SK-N-SH (cell line): ENCODE data around the gene ST7. TPM values are rescaled to one million over a fixed set of nuclear protein-coding genes. Genes with fewer than 3 reads are reported as not detected.

Source experiments
- CTCF ChIA-PET: fragments of 300-600, 350-600 bp; formaldehyde crosslinking; extraction: SDS; loops from one replicate; lab custom pipeline; 2021; lab: Yijun Ruan, JAX
- POLR2A ChIA-PET: fragments of 350-600 bp; sonication (Branson Sonifier 250); formaldehyde crosslinking; extraction: SDS; loops from one replicate; lab custom pipeline; 2020; ENCODE audit warnings: antibody characterized with exemption, inconsistent platforms; lab: Yijun Ruan, JAX
- DNase-seq: peaks from one replicate; pipeline ENCODE4 v3.0.0; 2012
- H2AFZ ChIP-seq: fragments of 200-600 bp; sonication (generic); 2 replicates; pipeline ENCODE4 v1.8.1; 2016; ENCODE audit warnings: antibody characterized with exemption, mild to moderate bottlenecking, low read depth
- H3F3A ChIP-seq: fragments of 200-600 bp; sonication (generic); replicated peaks from 2 replicates; pipeline ENCODE3; 2016; ENCODE audit warnings: antibody characterized with exemption, mild to moderate bottlenecking; ENCODE audit not compliant: insufficient read depth
- H3K27ac ChIP-seq, 2 experiments: fragments of 200-500 bp in 1 of 2; fragments of 200-600 bp in 1 of 2; sonication (Bioruptor generic) in 1 of 2; sonication (generic), shearing (Covaris generic) in 1 of 2; 2 replicates each; pipeline versions ENCODE4 v1.5.1 to v1.6.1; 2014 to 2016; ENCODE audit warnings: low read depth in 2 of 2, inconsistent platforms in 1 of 2, low read length in 1 of 2, mild to moderate bottlenecking in 1 of 2, mixed read lengths in 1 of 2
- H3K27me3 ChIP-seq: fragments of 200-600 bp; sonication (generic), shearing (Covaris generic); 2 replicates; pipeline ENCODE4 v1.6.1; 2016; ENCODE audit warnings: mixed run types; ENCODE audit not compliant: insufficient read depth
- H3K36me3 ChIP-seq, 2 experiments: fragments of 200-500 bp in 1 of 2; fragments of 200-600 bp in 1 of 2; sonication (Bioruptor generic) in 1 of 2; sonication (generic) in 1 of 2; replicated peaks in 1 of 2; 2 replicates each; pipeline versions ENCODE3 to v1.5.1; 2014 to 2016; ENCODE audit warnings: low read length in 1 of 2, mild to moderate bottlenecking in 1 of 2; ENCODE audit not compliant: insufficient read depth in 2 of 2, control insufficient read depth in 1 of 2
- H3K4me1 ChIP-seq, 2 experiments: fragments of 200-500 bp in 1 of 2; fragments of 200-600 bp in 1 of 2; sonication (Bioruptor generic) in 1 of 2; sonication (generic), shearing (Covaris generic) in 1 of 2; 2 replicates each; pipeline versions ENCODE4 v1.5.1 to v1.6.1; 2014 to 2016; ENCODE audit warnings: low read depth in 1 of 2, low read length in 1 of 2, mixed run types in 1 of 2; ENCODE audit not compliant: insufficient read depth in 2 of 2, control insufficient read depth in 1 of 2
- H3K4me2 ChIP-seq: fragments of 200-600 bp; sonication (generic), shearing (Covaris generic); 2 replicates; pipeline ENCODE4 v1.6.1; 2017; ENCODE audit warnings: mixed run types
- H3K4me3 ChIP-seq, 2 experiments: fragments of 200-500 bp in 1 of 2; fragments of 200-600 bp in 1 of 2; sonication (Bioruptor generic) in 1 of 2; sonication (generic), shearing (Covaris generic) in 1 of 2; 2 replicates each; pipeline versions ENCODE4 v1.5.1 to v1.8.1; 2014 to 2016; ENCODE audit warnings: low read depth in 2 of 2, inconsistent platforms in 1 of 2, low read length in 1 of 2, mild to moderate bottlenecking in 1 of 2, mixed read lengths in 1 of 2, moderate library complexity in 1 of 2
- H3K79me2 ChIP-seq: fragments of 200-600 bp; sonication (generic); 2 replicates; pipeline ENCODE4 v1.8.1; 2017; ENCODE audit warnings: mild to moderate bottlenecking; ENCODE audit not compliant: insufficient read depth
- H3K9ac ChIP-seq: fragments of 200-600 bp; sonication (generic); 2 replicates; pipeline ENCODE4 v1.6.1; 2017; ENCODE audit warnings: mixed run types
- H3K9me2 ChIP-seq: fragments of 200-600 bp; sonication (generic); 2 replicates; pipeline ENCODE4 v1.6.1; 2017; ENCODE audit warnings: mixed run types
- H3K9me3 ChIP-seq: fragments of 200-600 bp; sonication (generic); 2 replicates; pipeline ENCODE4 v1.6.1; 2017; ENCODE audit warnings: mixed run types, mild to moderate bottlenecking, moderate library complexity
- H4K20me1 ChIP-seq: fragments of 200-600 bp; sonication (generic); 2 replicates; pipeline ENCODE4 v1.6.1; 2017; ENCODE audit warnings: mild to moderate bottlenecking, mixed run types; ENCODE audit not compliant: insufficient read depth
- CHD2 ChIP-seq: fragments of 150-350 bp; IDR thresholded peaks from 2 replicates; pipeline ENCODE4 v1.6.1; 2018; ENCODE audit warnings: low read length; ENCODE audit not compliant: partially characterized antibody
- CTCF ChIP-seq: fragments of 200-600 bp; sonication (generic); IDR thresholded peaks from 2 replicates; pipeline ENCODE4 v1.6.1; 2017; ENCODE audit warnings: antibody characterized with exemption, mild to moderate bottlenecking, moderate library complexity
- ELF1 ChIP-seq: IDR thresholded peaks from 2 replicates; pipeline ENCODE4 v1.4.0; 2012
- EP300 ChIP-seq, 2 experiments: IDR thresholded peaks; 2 replicates each; pipeline versions ENCODE4 v1.4.0 to v1.6.1; 2012; ENCODE audit warnings: borderline replicate concordance in 1 of 2, low read depth in 1 of 2, low read length in 1 of 2
- GABPA ChIP-seq: IDR thresholded peaks from 2 replicates; pipeline ENCODE4 v1.4.0; 2012; ENCODE audit warnings: low read depth, mild to moderate bottlenecking
- GATA2 ChIP-seq: sonication (generic); formaldehyde crosslinking; IDR thresholded peaks from 2 replicates; pipeline ENCODE4 v1.5.0; 2020; ENCODE audit warnings: mild to moderate bottlenecking, missing genetic modification reagents
- RAD21 ChIP-seq: IDR thresholded peaks from 2 replicates; pipeline ENCODE4 v1.6.1; 2012; ENCODE audit warnings: mild to moderate bottlenecking, low read length
- REST ChIP-seq: IDR thresholded peaks from 2 replicates; pipeline ENCODE4 v1.6.1; 2012; ENCODE audit warnings: mild to moderate bottlenecking, low read depth, low read length, moderate library complexity
- RFX5 ChIP-seq: IDR thresholded peaks from 2 replicates; pipeline ENCODE4 v1.6.1; 2012; ENCODE audit warnings: mild to moderate bottlenecking, improper control_type of control experiment, low read length
- RXRA ChIP-seq: IDR thresholded peaks from 2 replicates; pipeline ENCODE4 v1.4.0; 2012; ENCODE audit warnings: low read depth, mild to moderate bottlenecking, borderline replicate concordance
- USF2 ChIP-seq: fragments of 150-350 bp; IDR thresholded peaks from 2 replicates; pipeline ENCODE4 v1.6.1; 2017; ENCODE audit warnings: antibody characterized with exemption, low read length, low read depth, borderline replicate concordance
- ZBTB33 ChIP-seq: IDR thresholded peaks from 2 replicates; pipeline ENCODE4 v1.4.0; 2012; ENCODE audit warnings: low read depth, borderline replicate concordance
- WGBS: methylation state at CpG from one replicate; pipeline ENCODE4 v1.1.6; 2017; ENCODE audit warnings: low lambda C conversion rate; 5-methylcytosine and 5-hydroxymethylcytosine counted together
- polyA plus RNA-seq, 3 experiments: library from polyadenylated mRNA; depleted of rRNA; stranded (reverse); fragments of >200 nt; gene quantifications; 2 replicates each; pipeline ENCODE4 v1.2.3, GENCODE V29; 2012

The ST7 gene
- polyA plus RNA-seq, 1 of the 3 experiments (the other 2 are of a cell fraction): 23.5 TPM

GRCh38 chr7:117111535-117111934 lies 158.2 kb downstream of the ST7 start:
- POLR2A ChIA-PET: interaction anchor here (1.4 kb wide), 1 partner anchor 91 kb away, joined by 3 read pairs; no protein-coding TSS in a partner anchor

GRCh38 chr7:117112640-117113039 lies 159.3 kb downstream of the ST7 start:
- Histone ChIP-seq H3K27ac (no peak overlapping the region), H2AFZ (no peak overlapping the region), H3K27me3 (no peaks in the 10 kb centered on the region), H3K9ac (no peak overlapping the region), H3K9me2 (no peaks in the 10 kb centered on the region), H3K36me3 (no peaks in the 10 kb centered on the region), H3F3A (no peaks in the 10 kb centered on the region), H4K20me1 (no peaks in the 10 kb centered on the region), H3K9me3 (no peaks in the 10 kb centered on the region), H3K4me1 (peaks cover 5 to 24% of the 10 kb centered on the region in 2 experiments; a peak in 3 of 4 replicates), H3K79me2 (peaks cover 6% of the 10 kb centered on the region; the same call in 1 of the 2 replicates), H3K4me2 (no peak overlapping the region), H3K4me3 (no peak overlapping the region)
- DNase-seq: no peak
- 90% methylated on average over 4 of the region's 4 CpGs for WGBS
- ChIA-PET CTCF (interaction anchor here (0.9 to 1.6 kb wide), 3 partner anchors 12 to 127 kb away, joined by 4 to 8 read pairs (median 5); no protein-coding TSS in a partner anchor), POLR2A (no interaction called here)
- no peak for TF ChIP-seq CHD2

More at GRCh38 chr7:117111535-117111934, 158.2 kb downstream of the ST7 start:
- Histone ChIP-seq H4K20me1 (no peaks in the 10 kb centered on the region), H2AFZ (no peak overlapping the region), H3F3A (no peaks in the 10 kb centered on the region), H3K4me2 (no peak overlapping the region), H3K79me2 (peaks cover 6% of the 10 kb centered on the region; the same call in 1 of the 2 replicates), H3K27ac (peak overlapping the region in 1 of 2 experiments; percentile 94; a peak in 2 of 4 replicates), H3K9ac (no peak overlapping the region), H3K27me3 (no peaks in the 10 kb centered on the region), H3K4me1 (peaks cover 5 to 24% of the 10 kb centered on the region in 2 experiments; a peak in 3 of 4 replicates), H3K9me2 (no peaks in the 10 kb centered on the region)
- CTCF ChIA-PET: interaction anchor here (1.0 to 3.3 kb wide), 9 partner anchors 12 to 182 kb away, joined by 3 to 25 read pairs (median 6); no protein-coding TSS in a partner anchor
- no peak for DNase-seq
- WGBS: 96% methylated on average over 1 of the region's 1 CpG
- TF ChIP-seq RAD21 (no peak), GATA2 (peak; percentile 33; the same call in 1 of the 2 replicates)
- TF ChIP-seq, all 33 proteins: peak for 1
- H3K9me3 ChIP-seq: no peaks in the 10 kb centered on the region
- H3K36me3 ChIP-seq: peaks cover 0 to 3% of the 10 kb centered on the region in 2 experiments
- no peak overlapping the region for H3K4me3 ChIP-seq

GRCh38 chr7:117113871-117114270 lies 160.6 kb downstream of the ST7 start:
- CTCF ChIA-PET: interaction anchor here (0.9 to 14.9 kb wide), 5 partner anchors 10 to 184 kb away, joined by 3 to 668 read pairs (median 41); no protein-coding TSS in a partner anchor
- TF ChIP-seq RXRA (no peak), CTCF (no peak), USF2 (no peak), ELF1 (no peak), ZBTB33 (no peak), RFX5 (no peak), EP300 (IDR thresholded peaks at IDR 0.05; ENCODE audit: borderline replicate concordance in 1 of 2, low read depth in 1 of 2, low read length in 1 of 2) (no peak), GABPA (no peak), REST (no peak)

More at GRCh38 chr7:117113871-117114270, 160.6 kb downstream of the ST7 start:
- Histone ChIP-seq H3K79me2 (no peaks in the 10 kb centered on the region), H3K9me3 (no peaks in the 10 kb centered on the region), H3F3A (no peaks in the 10 kb centered on the region), H3K36me3 (no peaks in the 10 kb centered on the region), H3K9ac (no peak overlapping the region), H3K27ac (no peak overlapping the region), H3K4me2 (no peak overlapping the region), H3K27me3 (no peaks in the 10 kb centered on the region), H3K4me1 (peaks cover 5 to 24% of the 10 kb centered on the region in 2 experiments; a peak in 3 of 4 replicates), H3K9me2 (no peaks in the 10 kb centered on the region), H2AFZ (no peak overlapping the region), H3K4me3 (no peak overlapping the region), H4K20me1 (no peaks in the 10 kb centered on the region)
- 94% methylated on average over 4 of the region's 4 CpGs for WGBS
- POLR2A ChIA-PET: no interaction called here
- DNase-seq: no peak
